Measurements from ENCODE around the gene FCHSD2.

DNA sequence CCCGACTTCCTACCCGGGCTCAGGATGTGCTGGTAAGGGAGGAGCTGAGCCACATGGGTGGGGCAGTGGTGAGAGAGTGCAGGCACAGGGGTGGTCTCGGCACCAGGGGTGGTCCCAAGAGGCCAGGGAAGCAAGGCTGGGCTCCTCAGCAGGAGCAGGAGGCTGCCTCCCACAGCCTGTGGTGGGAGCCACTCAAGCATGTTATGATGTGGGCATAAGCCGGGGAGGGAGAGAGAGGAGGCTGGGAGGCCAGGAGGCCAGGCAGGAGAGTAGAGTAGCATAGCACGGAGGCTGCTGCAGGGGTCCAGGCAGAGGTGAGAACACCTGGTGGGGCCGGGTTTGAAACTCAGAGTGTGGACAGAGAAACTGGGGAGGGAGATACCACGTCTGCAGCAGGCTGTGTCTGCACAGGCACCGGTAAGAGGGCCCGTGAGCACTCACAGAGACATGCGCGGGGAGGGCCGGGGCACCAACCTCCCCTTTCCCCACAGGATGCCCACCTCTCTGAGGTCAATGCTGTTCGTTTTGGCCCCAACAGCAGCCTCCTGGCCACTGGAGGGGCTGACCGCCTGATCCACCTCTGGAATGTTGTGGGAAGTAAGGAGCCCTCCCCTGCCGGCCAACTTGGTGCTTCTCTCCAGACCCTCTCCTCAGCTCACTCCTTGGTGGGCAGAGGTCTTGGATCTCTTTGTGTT lies 317.2 kb downstream of the FCHSD2 start:
- no peak for TF ChIP-seq POLR2AphosphoS5 (IDR thresholded peaks at IDR 0.05)
- TF ChIP-seq, protein P1, sequence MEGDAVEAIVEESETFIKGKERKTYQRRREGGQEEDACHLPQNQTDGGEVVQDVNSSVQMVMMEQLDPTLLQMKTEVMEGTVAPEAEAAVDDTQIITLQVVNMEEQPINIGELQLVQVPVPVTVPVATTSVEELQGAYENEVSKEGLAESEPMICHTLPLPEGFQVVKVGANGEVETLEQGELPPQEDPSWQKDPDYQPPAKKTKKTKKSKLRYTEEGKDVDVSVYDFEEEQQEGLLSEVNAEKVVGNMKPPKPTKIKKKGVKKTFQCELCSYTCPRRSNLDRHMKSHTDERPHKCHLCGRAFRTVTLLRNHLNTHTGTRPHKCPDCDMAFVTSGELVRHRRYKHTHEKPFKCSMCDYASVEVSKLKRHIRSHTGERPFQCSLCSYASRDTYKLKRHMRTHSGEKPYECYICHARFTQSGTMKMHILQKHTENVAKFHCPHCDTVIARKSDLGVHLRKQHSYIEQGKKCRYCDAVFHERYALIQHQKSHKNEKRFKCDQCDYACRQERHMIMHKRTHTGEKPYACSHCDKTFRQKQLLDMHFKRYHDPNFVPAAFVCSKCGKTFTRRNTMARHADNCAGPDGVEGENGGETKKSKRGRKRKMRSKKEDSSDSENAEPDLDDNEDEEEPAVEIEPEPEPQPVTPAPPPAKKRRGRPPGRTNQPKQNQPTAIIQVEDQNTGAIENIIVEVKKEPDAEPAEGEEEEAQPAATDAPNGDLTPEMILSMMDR (IDR thresholded peaks at IDR 0.05), result no peak

Data from suprapubic skin (tissue), 3 donors.